Erythroblast (primary cell): ENCODE measurements around the gene LIN7C.

Source experiments
- GATA1 ChIP-seq: IDR thresholded peaks from 2 replicates; pipeline ENCODE4 v1.6.1; 2011; ENCODE audit warnings: low read depth, mild to moderate bottlenecking, control low read depth, low read length, moderate library complexity
- POLR2A ChIP-seq: IDR thresholded peaks from 2 replicates; pipeline ENCODE4 v1.6.1; 2011; ENCODE audit warnings: mild to moderate bottlenecking, low read length

DNA sequence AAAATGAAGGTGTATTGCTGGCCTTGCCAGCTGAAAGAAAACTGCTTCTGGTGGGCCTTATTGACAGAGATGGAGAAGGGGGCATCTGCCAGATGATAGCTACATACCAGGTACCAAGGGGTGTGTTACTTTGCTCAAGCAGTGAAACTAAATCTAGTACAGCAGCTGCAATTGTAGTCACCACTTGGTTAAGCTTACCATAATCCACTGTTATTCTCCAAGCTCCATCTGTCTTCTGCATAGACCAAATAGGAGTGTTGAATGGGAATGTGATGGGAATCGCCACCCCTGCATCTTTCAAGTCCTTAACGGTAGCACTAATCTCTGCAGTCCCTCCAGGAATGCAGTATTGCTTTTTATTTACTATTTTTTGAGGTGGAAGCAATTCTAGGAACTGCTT, 45.8 kb upstream of the LIN7C start:
- no peak for TF ChIP-seq POLR2A
- TF ChIP-seq GATA1: no peak
